ENCODE results near the gene NFATC2IP.

The NFATC2IP gene

GRCh38 chr16:28984619-28985135 is 33.9 kb downstream of the NFATC2IP start, which contains the start of gene LAT:
LAT (plus strand) TSS chr16:28985052; CDS start chr16:28985418, 366 bp downstream.
- no peak within 1 kb of the TSS for H3K4me3 Mint-ChIP-seq
- peaks cover 41% of the 10 kb centered on the region for H3K36me3 Mint-ChIP-seq (ENCODE audit: low read depth)
- H3K27ac Mint-ChIP-seq: peak within 1 kb of the TSS; percentile 54
- H3K9me3 Mint-ChIP-seq: peaks cover 8% of the 10 kb centered on the region
- TF ChIP-seq CTCF (IDR thresholded peaks at IDR 0.05): no peak
- no peak for DNase-seq
- no peaks in the 10 kb centered on the region for H3K4me1 Mint-ChIP-seq
- H3K27me3 Mint-ChIP-seq (ENCODE audit: low read depth, poor library complexity): no peaks in the 10 kb centered on the region

GRCh38 chr16:28985211-28986041 is 34.7 kb downstream of the NFATC2IP start:
- Mint-ChIP-seq H3K27ac (peak overlapping the region; percentile 54), H3K4me3 (no peak overlapping the region), H3K9me3 (peaks cover 8% of the 10 kb centered on the region), H3K27me3 (ENCODE audit: low read depth, poor library complexity) (no peaks in the 10 kb centered on the region), H3K36me3 (ENCODE audit: low read depth) (peaks cover 41% of the 10 kb centered on the region), H3K4me1 (no peaks in the 10 kb centered on the region)
- TF ChIP-seq CTCF (IDR thresholded peaks at IDR 0.05): no peak
- DNase-seq: no peak

DNA sequence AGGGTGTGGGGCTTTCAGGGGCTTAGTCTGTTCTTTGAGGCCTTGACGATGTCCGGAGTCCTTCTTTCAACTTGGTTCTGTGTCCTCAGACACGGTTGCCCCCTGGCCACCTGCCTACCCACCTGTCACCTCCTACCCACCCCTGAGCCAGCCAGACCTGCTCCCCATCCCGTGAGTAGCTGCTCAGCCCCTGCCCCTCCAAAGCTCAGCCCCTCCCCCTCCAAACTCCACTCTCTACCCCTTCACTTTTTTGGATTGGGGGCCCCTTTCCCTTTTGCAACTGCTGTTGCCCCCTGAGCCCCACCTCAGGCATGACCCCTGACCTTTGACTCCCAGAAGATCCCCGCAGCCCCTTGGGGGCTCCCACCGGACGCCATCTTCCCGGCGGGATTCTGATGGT is 35.3 kb downstream of the NFATC2IP start:
- Mint-ChIP-seq H3K4me3 (no peak overlapping the region), H3K36me3 (ENCODE audit: low read depth) (peaks cover 37% of the 10 kb centered on the region), H3K4me1 (no peaks in the 10 kb centered on the region), H3K27ac (no peak overlapping the region), H3K27me3 (ENCODE audit: low read depth, poor library complexity) (no peaks in the 10 kb centered on the region), H3K9me3 (peaks cover 8% of the 10 kb centered on the region)
- no peak for TF ChIP-seq CTCF (IDR thresholded peaks at IDR 0.05)
- no peak for DNase-seq

GRCh38 chr16:28986492-28986891 is 35.8 kb downstream of the NFATC2IP start:
- DNase-seq: no peak
- H3K4me3 Mint-ChIP-seq: no peak overlapping the region
- no peaks in the 10 kb centered on the region for H3K27me3 Mint-ChIP-seq (ENCODE audit: low read depth, poor library complexity)
- no peak for TF ChIP-seq CTCF (IDR thresholded peaks at IDR 0.05)
- H3K4me1 Mint-ChIP-seq: no peaks in the 10 kb centered on the region
- H3K27ac Mint-ChIP-seq: no peak overlapping the region
- peaks cover 8% of the 10 kb centered on the region for H3K9me3 Mint-ChIP-seq
- H3K36me3 Mint-ChIP-seq (ENCODE audit: low read depth): peaks cover 32% of the 10 kb centered on the region

DNA sequence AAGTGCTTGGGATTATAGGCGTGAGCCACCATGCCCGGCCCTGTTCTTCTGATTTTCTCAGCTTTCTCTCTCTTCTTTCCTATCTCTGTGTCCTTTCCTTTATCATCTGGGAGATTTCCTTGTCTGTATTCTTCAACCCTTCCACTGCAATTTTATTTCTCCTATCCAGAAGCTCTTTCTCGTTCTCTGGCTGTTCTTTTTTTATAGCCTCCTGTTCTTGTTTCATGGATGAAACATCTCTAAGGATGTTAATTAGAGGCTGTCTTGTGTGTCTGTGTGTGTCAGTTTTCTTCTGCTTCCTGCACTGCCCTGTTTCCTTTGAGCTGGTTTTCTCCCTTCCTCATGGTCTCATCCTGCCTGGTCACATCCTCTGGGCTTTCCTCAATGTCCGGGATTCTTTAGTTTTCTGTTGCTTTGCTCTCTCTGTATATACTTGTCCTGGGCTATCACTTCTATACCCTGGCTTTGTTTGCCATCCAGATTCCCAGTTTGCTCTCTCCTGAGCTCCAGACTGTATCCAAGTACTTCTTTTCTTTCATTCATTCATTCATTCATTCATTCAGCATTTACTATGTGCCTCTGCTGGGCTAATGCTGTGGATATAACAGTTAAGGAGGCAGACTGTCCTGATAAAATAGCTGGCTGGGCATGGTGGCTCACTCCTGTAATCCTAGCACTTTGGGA is 36.6 kb downstream of the NFATC2IP start:
- no peak for TF ChIP-seq CTCF (IDR thresholded peaks at IDR 0.05)
- H3K36me3 Mint-ChIP-seq (ENCODE audit: low read depth): peaks cover 26% of the 10 kb centered on the region
- DNase-seq: no peak
- no peak overlapping the region for H3K4me3 Mint-ChIP-seq
- H3K4me1 Mint-ChIP-seq: no peaks in the 10 kb centered on the region
- H3K27ac Mint-ChIP-seq: no peak overlapping the region
- no peaks in the 10 kb centered on the region for H3K27me3 Mint-ChIP-seq (ENCODE audit: low read depth, poor library complexity)
- peaks cover 8% of the 10 kb centered on the region for H3K9me3 Mint-ChIP-seq

Measured in nephron progenitor cell (in vitro differentiated cells).